PFSK-1 (cell line): ENCODE data around the gene DIO1.

Source experiments
- POLR2AphosphoS5 ChIP-seq: IDR thresholded peaks from 2 replicates; pipeline ENCODE4 v1.6.1; 2012; ENCODE audit warnings: low read depth, mild to moderate bottlenecking, control low read depth, low read length, moderate library complexity
- TAF1 ChIP-seq: IDR thresholded peaks from 2 replicates; pipeline ENCODE4 v1.6.1; 2012; ENCODE audit warnings: low read length, control low read depth, borderline replicate concordance; ENCODE audit not compliant: insufficient read depth

DNA sequence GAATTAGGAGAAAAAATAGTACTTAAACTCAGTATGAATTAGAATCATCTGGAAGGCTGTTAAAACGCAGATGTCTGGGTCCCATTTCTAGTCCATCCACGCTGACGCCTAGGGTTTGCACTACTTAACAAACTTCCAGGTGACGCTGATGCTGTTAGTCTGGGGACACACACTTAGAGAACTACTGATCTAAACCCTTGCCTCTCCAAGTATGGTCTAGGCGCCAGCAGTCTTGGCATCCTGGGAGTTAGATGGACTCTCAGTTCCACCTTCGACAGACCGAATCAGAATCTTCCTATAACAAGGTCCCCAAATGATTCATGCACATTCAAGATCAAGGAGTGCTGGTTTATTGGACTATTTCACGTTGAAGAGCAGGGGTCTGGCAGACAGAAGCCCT is 11.5 kb downstream of the DIO1 start:
- TF ChIP-seq POLR2AphosphoS5 (no peak), TAF1 (no peak)
